Pancreas (tissue), 10 donors: Measurements from ENCODE around the gene INHBB. TPM values are rescaled to one million over a fixed set of nuclear protein-coding genes. Genes with fewer than 3 reads are reported as not detected.
A peak's percentile ranks its signal among the peaks of the same experiment; 100 is the strongest.
"Not testable (repeated sequence)": the region's sequence is repeated elsewhere in the genome, so short reads cannot be mapped to it uniquely, and the experiment has no call there.

Experiments used
- ATAC-seq, 4 donors: fragments of 200-7000 bp; cut with Tn5 transposase; one replicate each; pipeline versions ENCODE4 v1.8.0 to v1.9.1; 2020; ENCODE audit warnings: mild to moderate bottlenecking in 4 of 4, moderate library complexity in 4 of 4
- DNase-seq, 6 donors: peaks; one replicate each; pipeline ENCODE4 v3.0.0-alpha.2; 2020
- FAIRE-seq: peaks from 2 replicates; lab custom pipeline; 2012; peaks lifted over from hg19 to GRCh38; lab: Jason Lieb, UNC
- H3K27ac ChIP-seq, 4 donors: fragments of 200-600 bp; sonication (generic); 1 replicate in 3 of 4; 2 replicates in 1 of 4; pipeline versions ENCODE4 v1.5.0 to v1.8.0; 2020
- H3K27me3 ChIP-seq, 4 donors: fragments of 200-600 bp; one replicate each; pipeline ENCODE4 v1.8.0; 2021
- H3K36me3 ChIP-seq, 3 donors: fragments of 200-600 bp; sonication (generic) in 1 of 3; one replicate each; pipeline versions ENCODE4 v1.5.0 to v1.8.0; 2020 to 2021
- H3K4me1 ChIP-seq, 3 donors: fragments of 200-600 bp; one replicate each; pipeline ENCODE4 v1.8.0; 2021
- H3K4me3 ChIP-seq, 4 donors: fragments of 200-600 bp; sonication (generic) in 2 of 4; one replicate each; pipeline versions ENCODE4 v1.5.0 to v1.8.0; 2020 to 2021
- H3K9me3 ChIP-seq, 4 donors: fragments of 200-600 bp; one replicate each; pipeline ENCODE4 v1.8.0; 2021
- WGBS, 2 donors: extraction: QIAGEN DNeasy Blood & Tissue Kit; methylation state at CpG; one replicate each; pipeline ENCODE4 v1.1.7; 2013; 5-methylcytosine and 5-hydroxymethylcytosine counted together
- intact Hi-C, 3 donors: fragments of 100-400 bp; cut with DNase I; formaldehyde crosslinking; loops; one replicate each; pipeline versions ENCODE4 v1.11.1 to v1.14.2; 2022
- polyA plus RNA-seq, 2 donors: library from polyadenylated mRNA; stranded (reverse); fragments of 200-250 nt; gene quantifications; one replicate each; pipeline ENCODE4 v1.2.3, GENCODE V29; 2013
- total RNA-seq, 6 donors: library from RNA; stranded (reverse); fragmentation: NEBNext Ultra II Directional in 4 of 6; extraction: Animal tissue kit (Norgen Biotek cat#: 25700) in 4 of 6; gene quantifications; one replicate each; pipeline versions ENCODE4 v1.2.1 to v1.2.4, GENCODE V29; 2021 to 2023
- TF ChIP-seq, protein P1 (sequence below), 4 donors: fragments of 200-600 bp; sonication (generic) in 3 of 4; IDR thresholded peaks; one replicate each; pipeline versions ENCODE4 v1.5.0 to v1.8.0; 2021; ENCODE audit warnings: antibody characterized with exemption in 4 of 4
- donor health status: healthy with polysubstance abuse.
- donor health status: DM: no; HTN: no; CAD: no; lungs with moderate emphysema.
- donor health status: DM: no; HTN: no; CAD: no.
- donor health status: control.
- donor health status: control.
- donor health status: Bipolar disorder and iron deficiency.
- donor health status: DM: yes; HTN: yes; CAD: no.
- donor health status: DM: no; HTN: no; CAD: no.
- donor health status: DM: no; HTN: no; CAD: no.
- donor health status: DM: yes; HTN: yes; CAD: no.

The INHBB gene
- total and polyA plus RNA-seq, 8 donors = 0.59 to 5.1 (median 2.5) TPM

DNA sequence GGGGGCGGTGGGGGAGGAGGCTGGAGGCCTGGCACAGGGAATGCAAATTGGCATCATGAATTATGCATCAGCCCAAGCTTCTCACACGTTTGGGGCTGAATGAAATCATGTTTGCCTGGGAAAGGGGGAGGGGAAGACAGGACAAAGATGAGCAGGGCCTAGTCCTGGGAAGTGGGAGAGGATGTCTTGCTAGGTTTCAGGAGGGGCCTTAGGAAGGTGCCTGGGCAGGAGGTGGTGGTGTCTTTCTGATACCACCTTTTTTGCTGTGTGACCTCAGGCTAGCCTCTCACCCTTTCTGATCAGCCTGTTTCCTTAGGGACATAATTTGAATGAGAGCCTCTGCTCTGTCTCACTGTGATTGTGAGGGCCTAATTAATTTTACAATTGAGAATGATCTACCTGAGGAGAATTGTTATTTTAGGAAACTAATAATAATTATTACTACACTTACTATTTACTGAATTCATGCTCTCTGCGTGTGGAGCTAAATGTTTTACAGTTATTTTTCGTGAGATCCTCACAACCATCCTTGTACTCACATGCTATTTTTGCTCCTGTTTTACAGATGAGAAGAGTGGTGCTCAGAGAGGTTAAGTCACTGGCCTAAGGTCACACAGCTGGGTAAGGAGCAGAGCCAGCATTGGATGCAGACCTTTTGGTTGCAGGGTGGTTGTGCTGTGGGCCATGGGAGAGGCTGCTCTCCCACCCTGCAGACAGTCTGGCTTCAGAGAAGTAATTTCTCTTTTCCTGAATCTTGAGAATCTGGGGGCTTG, 39.6 kb downstream of the INHBB start:
- H3K36me3 ChIP-seq = no peaks in the 10 kb centered on the region
- H3K9me3 ChIP-seq = no peaks in the 10 kb centered on the region
- H3K27ac ChIP-seq = no peak overlapping the region
- ATAC-seq (no peak), FAIRE-seq (no peak), DNase-seq (no peak)
- H3K27me3 ChIP-seq = no peaks in the 10 kb centered on the region
- TF ChIP-seq, protein P1, sequence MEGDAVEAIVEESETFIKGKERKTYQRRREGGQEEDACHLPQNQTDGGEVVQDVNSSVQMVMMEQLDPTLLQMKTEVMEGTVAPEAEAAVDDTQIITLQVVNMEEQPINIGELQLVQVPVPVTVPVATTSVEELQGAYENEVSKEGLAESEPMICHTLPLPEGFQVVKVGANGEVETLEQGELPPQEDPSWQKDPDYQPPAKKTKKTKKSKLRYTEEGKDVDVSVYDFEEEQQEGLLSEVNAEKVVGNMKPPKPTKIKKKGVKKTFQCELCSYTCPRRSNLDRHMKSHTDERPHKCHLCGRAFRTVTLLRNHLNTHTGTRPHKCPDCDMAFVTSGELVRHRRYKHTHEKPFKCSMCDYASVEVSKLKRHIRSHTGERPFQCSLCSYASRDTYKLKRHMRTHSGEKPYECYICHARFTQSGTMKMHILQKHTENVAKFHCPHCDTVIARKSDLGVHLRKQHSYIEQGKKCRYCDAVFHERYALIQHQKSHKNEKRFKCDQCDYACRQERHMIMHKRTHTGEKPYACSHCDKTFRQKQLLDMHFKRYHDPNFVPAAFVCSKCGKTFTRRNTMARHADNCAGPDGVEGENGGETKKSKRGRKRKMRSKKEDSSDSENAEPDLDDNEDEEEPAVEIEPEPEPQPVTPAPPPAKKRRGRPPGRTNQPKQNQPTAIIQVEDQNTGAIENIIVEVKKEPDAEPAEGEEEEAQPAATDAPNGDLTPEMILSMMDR (IDR thresholded peaks at IDR 0.05) = no peak
- intact Hi-C loops = no loop called here
- no peak overlapping the region for H3K4me3 ChIP-seq
- H3K4me1 ChIP-seq = no peaks in the 10 kb centered on the region
- WGBS, 2 donors = 70 to 76% methylated on average over 4 of the region's 4 CpGs

DNA sequence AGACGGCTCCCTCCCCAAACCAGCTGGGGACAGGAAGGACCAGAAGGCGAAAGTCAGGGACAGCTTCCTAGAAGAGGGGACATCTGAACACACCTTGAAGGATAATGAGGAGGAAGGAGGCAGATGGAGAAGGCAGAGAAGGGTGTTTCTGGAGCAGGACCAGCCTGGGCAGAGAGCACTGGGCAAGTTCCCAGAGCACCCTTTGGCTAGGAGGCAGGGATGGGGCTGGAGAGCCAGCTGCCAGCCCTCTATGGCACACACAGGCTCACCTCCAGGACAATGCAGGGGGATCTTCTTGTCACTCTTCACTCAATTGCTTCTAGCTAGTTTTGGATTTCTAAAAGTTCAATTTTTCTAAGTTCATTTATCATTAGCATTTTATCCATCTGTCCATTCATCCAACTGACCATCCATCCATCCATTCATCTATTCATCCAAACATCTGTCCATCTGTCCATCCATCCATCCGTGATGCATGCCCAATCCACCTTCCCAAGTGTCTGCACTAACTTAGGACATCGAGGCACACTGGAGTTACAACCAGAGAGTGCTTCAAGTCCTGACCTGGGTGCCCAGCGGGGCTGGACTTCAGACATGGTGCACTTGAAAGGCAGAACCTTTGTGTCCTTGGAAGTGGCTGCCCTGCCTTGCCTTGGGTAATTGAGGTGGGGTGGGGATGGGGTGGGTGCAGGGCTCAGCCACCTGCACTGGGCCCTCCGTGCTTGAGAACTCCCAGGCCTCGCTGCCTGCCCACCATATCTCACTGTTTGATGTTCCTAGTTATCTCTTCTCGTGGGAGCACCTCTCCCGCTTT, 42.5 kb downstream of the INHBB start:
- ATAC-seq = no peak
- Histone ChIP-seq H3K9me3 (no peaks in the 10 kb centered on the region), H3K4me3 (no peak overlapping the region), H3K36me3 (no peaks in the 10 kb centered on the region), H3K4me1 (no peaks in the 10 kb centered on the region), H3K27me3 (no peaks in the 10 kb centered on the region), H3K27ac (no peak overlapping the region)
- peak in 1 of 6 donors; percentile 35 for DNase-seq
- intact Hi-C loops = no loop called here
- WGBS, 2 donors = 74 to 79% methylated on average over 9 of the region's 9 CpGs
- FAIRE-seq = no peak
- TF ChIP-seq, protein P1 (IDR thresholded peaks at IDR 0.05) = no peak

DNA sequence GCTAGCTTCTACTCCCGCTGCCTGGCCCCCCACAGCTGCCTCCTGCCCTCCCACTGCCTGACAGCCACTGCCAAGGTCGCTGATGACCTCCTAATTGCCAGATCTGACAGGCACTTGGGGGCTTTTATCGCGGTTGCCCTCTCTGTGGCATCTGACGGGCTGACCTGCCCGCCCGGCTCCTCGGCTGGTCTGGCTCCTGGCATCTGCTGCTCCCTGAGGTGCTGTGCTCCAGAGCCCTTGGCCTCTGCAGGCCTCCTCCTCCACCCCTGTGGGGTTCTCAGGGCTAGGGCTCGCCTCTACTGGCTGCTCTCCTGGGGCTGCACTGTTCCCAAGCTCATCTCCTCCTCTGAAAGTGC, 43.1 kb downstream of the INHBB start:
- ATAC-seq = no peak
- H3K27ac ChIP-seq = no peak overlapping the region
- H3K4me3 ChIP-seq = no peak overlapping the region
- no peak for FAIRE-seq
- H3K36me3 ChIP-seq = no peaks in the 10 kb centered on the region
- no peaks in the 10 kb centered on the region for H3K9me3 ChIP-seq
- 64 to 69% methylated on average over 9 of the region's 9 CpGs for WGBS, 2 donors
- H3K27me3 ChIP-seq = no peaks in the 10 kb centered on the region
- intact Hi-C loops = no loop called here
- no peaks in the 10 kb centered on the region for H3K4me1 ChIP-seq
- TF ChIP-seq, protein P1 (IDR thresholded peaks at IDR 0.05) = no peak
- DNase-seq = peak in 2 of 6 donors; percentile 40 to 53

DNA sequence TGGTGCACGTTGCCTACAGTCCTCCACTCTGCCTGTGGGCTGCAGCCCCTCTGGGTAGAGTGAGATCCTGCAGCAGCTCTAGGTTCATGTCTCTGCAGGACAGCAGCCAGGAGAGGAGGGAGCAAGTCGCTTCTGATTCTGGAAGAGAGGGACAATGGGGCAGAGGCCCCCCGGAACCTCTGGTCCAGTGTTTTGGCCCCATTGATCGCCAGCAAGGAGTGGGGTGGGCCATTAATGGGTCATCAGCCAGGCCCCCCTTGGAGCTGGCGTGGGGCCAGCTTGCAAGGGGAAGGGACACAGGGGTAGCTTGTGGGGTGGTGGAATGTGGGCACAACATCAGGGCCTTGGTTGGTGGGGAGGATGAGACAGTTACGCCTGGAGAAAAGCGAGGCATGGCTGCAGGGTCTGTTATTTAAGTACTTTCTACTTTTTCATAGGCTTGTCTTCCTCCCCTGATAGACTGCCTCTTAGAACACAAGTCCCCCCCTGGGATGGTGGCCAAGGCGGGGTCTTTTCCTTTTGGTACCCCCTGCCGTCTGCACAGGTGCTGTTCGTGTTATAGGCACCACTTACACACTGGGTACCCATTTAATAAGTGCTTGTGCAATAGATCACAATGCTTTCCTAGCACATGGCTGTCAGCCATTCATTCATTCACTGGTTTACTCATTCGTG, 44.6 kb downstream of the INHBB start:
- Histone ChIP-seq H3K36me3 (no peaks in the 10 kb centered on the region), H3K27me3 (no peaks in the 10 kb centered on the region), H3K9me3 (no peaks in the 10 kb centered on the region), H3K4me1 (no peaks in the 10 kb centered on the region), H3K4me3 (no peak overlapping the region), H3K27ac (no peak overlapping the region)
- no peak for ATAC-seq
- 76 to 81% methylated on average over 11 of the region's 11 CpGs for WGBS, 2 donors
- FAIRE-seq = no peak
- intact Hi-C loops = no loop called here
- peak in 2 of 6 donors; percentile 32 to 43 for DNase-seq
- TF ChIP-seq, protein P1 (IDR thresholded peaks at IDR 0.05) = no peak

DNA sequence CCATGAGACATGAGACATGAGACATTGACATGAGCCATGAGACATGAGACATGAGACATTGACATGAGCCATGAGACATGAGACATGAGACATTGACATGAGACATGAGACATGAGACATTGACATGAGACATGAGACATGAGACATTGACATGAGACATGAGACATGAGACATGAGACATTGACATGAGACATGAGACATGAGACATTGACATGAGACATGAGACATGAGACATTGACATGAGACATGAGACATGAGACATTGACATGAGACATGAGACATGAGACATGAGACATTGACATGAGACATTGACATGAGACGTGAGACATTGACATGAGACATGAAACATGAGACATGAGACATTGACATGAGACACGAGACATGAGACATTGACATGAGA, 45.4 kb downstream of the INHBB start:
- WGBS, 2 donors = 37 to 44% methylated on average over 2 of the region's 2 CpGs
- ATAC-seq, DNase-seq, intact Hi-C loops, H3K4me1 ChIP-seq, H3K9me3 ChIP-seq, H3K36me3 ChIP-seq, H3K27me3 ChIP-seq, H3K27ac ChIP-seq, H3K4me3 ChIP-seq, FAIRE-seq: not testable (repeated sequence)
